Spleen (tissue), 7 donors: ENCODE data around the gene FGD5.

Source experiments
- POLR2AphosphoS5 ChIP-seq, 3 donors: sonication (generic); formaldehyde crosslinking; IDR thresholded peaks; one replicate each; pipeline ENCODE4 v1.5.1; 2017; ENCODE audit warnings: antibody characterized with exemption in 3 of 3
- TF ChIP-seq, protein P1 (sequence below), 11 experiments: fragments of 200-600 bp in 7 of 11; fragments of 450-650 bp in 4 of 11; sonication (generic) in 4 of 11; IDR thresholded peaks in 8 of 11; conservative IDR thresholded peaks in 3 of 11; 1 replicate in 7 of 11; 2 replicates in 4 of 11; pipeline versions ENCODE4 v1.4.0 to v1.8.0; 2016 to 2021; ENCODE audit warnings: antibody characterized with exemption in 11 of 11, inconsistent platforms in 4 of 11, mild to moderate bottlenecking in 1 of 11
- donor health status: DM: no; HTN: no; CAD: no; lungs with moderate emphysema.
- donor health status: DM: no; HTN: no; CAD: no.
- donor health status: DM: no; HTN: no; CAD: no.

DNA sequence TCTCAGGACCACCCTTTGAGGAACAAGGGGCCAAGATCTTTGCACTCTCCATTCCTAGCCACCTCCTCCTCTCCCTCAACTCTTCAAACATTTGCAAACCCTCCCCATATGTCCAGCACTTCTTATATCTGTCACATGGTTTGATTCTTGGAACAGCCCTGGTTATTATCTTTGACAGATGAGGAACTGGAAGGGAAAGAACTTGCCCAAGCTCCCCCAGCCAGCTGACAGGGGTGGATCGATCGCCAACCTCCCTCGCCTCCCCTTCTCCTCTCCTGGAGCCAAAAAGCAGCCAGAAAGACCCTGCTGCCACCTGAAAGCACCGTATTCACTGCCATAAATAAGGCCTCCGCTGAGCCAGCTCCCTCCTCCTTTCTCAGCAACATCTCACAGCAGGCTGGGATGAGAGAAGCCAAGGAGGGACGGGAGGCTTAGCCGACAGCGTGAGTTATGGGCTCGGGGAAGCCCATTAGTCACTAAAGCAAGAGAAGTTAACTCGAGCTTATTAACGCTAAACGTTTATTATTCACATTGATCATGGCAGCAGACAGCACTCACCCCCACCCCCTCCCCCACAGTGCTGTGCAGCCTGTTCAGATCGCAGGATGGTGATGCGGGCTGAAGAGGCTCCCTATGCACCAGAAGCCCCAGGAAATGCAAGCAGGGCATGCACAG lies 22.2 kb upstream of the FGD5 start:
- no peak for TF ChIP-seq POLR2AphosphoS5 (IDR thresholded peaks at IDR 0.05)
- TF ChIP-seq, protein P1, sequence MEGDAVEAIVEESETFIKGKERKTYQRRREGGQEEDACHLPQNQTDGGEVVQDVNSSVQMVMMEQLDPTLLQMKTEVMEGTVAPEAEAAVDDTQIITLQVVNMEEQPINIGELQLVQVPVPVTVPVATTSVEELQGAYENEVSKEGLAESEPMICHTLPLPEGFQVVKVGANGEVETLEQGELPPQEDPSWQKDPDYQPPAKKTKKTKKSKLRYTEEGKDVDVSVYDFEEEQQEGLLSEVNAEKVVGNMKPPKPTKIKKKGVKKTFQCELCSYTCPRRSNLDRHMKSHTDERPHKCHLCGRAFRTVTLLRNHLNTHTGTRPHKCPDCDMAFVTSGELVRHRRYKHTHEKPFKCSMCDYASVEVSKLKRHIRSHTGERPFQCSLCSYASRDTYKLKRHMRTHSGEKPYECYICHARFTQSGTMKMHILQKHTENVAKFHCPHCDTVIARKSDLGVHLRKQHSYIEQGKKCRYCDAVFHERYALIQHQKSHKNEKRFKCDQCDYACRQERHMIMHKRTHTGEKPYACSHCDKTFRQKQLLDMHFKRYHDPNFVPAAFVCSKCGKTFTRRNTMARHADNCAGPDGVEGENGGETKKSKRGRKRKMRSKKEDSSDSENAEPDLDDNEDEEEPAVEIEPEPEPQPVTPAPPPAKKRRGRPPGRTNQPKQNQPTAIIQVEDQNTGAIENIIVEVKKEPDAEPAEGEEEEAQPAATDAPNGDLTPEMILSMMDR (IDR thresholded peaks at IDR 0.05 in 8 of 11, conservative IDR thresholded peaks at IDR 0.05 in 3 of 11) = no peak
